AG04449 (cell line): ENCODE measurements around the gene RRP7A.
"Not testable (repeated sequence)": the region's sequence is repeated elsewhere in the genome, so short reads cannot be mapped to it uniquely, and the experiment has no call there.

Experiments used
- CTCF ChIA-PET: fragments of 350-600 bp; formaldehyde crosslinking; extraction: SDS; loops from one replicate; lab custom pipeline; 2021; ENCODE audit warnings: antibody characterized with exemption; lab: Yijun Ruan, JAX
- POLR2A ChIA-PET: fragments of 400-600, 350-600 bp; formaldehyde crosslinking; extraction: SDS; loops from one replicate; lab custom pipeline; 2020; ENCODE audit warnings: antibody characterized with exemption, inconsistent platforms; lab: Yijun Ruan, JAX
- DNase-seq: peaks from one replicate; pipeline ENCODE4 v3.0.0-alpha.2; 2010; ENCODE audit warnings: low read depth, low spot score
- H3K4me3 ChIP-seq: 2 replicates; pipeline ENCODE4 v1.5.1; 2011; ENCODE audit warnings: low read depth, mild to moderate bottlenecking, control low read depth, low read length
- TF ChIP-seq, protein P1 (sequence below): IDR thresholded peaks from one replicate; pipeline ENCODE4 v1.5.1; 2011; ENCODE audit warnings: mild to moderate bottlenecking, moderate library complexity, low read length, control low read depth, inconsistent platforms; ENCODE audit not compliant: insufficient read depth; ENCODE audit errors: missing control alignments

The RRP7A gene

DNA sequence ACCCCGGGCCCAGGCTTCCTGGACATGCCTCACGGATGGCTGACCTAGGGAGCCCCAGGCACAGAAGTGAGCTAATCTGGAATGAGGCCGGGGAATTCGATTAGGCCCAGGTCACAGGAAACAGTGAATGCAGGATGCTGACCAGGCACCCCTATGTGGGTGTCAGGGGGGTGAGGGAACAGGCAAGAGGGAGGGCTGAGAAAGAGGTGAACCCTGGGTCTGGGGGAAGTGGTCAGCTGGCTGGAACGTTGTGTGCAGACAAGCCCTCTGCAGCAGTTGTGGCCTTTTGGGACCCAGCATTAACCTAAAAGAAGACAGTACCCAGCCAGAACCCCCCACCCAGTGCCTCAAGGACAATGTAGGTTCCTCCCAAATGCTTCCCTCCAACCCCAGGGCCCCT, 42.3 kb upstream of the RRP7A start:
- CTCF ChIA-PET, result interaction anchor here (1.0 kb wide), 1 partner anchor 10 kb away, joined by 4 read pairs; no protein-coding TSS in a partner anchor
- no peak overlapping the region for H3K4me3 ChIP-seq
- TF ChIP-seq, protein P1, sequence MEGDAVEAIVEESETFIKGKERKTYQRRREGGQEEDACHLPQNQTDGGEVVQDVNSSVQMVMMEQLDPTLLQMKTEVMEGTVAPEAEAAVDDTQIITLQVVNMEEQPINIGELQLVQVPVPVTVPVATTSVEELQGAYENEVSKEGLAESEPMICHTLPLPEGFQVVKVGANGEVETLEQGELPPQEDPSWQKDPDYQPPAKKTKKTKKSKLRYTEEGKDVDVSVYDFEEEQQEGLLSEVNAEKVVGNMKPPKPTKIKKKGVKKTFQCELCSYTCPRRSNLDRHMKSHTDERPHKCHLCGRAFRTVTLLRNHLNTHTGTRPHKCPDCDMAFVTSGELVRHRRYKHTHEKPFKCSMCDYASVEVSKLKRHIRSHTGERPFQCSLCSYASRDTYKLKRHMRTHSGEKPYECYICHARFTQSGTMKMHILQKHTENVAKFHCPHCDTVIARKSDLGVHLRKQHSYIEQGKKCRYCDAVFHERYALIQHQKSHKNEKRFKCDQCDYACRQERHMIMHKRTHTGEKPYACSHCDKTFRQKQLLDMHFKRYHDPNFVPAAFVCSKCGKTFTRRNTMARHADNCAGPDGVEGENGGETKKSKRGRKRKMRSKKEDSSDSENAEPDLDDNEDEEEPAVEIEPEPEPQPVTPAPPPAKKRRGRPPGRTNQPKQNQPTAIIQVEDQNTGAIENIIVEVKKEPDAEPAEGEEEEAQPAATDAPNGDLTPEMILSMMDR, result no peak
- no peak for DNase-seq
- POLR2A ChIA-PET, result no interaction called here

DNA sequence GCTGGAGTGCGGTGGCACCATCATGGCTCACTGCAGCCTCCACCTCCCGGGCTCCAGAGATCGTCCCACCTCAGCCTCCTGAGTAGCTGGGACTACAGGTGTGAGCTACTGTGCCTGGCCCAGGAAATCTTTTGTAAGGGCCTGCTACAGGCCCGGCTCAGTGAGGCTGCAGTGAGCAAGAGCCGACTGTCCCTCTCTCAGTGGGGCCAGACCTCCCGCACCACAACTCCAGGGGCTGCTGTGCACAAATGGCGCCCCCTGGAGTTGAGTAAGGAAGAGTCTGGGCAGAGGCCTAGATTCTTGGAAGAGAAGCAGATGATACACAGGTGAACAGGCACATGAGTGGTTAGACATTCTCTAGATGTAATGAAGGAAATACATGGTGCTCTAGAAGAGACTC, 41.2 kb upstream of the RRP7A start:
- ChIA-PET POLR2A (interaction anchor here (0.7 kb wide), 1 partner anchor 475 kb away, joined by 3 read pairs; no protein-coding TSS in a partner anchor), CTCF (interaction anchor here (0.6 to 1.2 kb wide), 2 partner anchors 16 to 529 kb away, joined by 3 read pairs; no protein-coding TSS in a partner anchor)
- TF ChIP-seq, protein P1, result peak; percentile 21
- DNase-seq, result no peak
- H3K4me3 ChIP-seq, result no peak overlapping the region

DNA sequence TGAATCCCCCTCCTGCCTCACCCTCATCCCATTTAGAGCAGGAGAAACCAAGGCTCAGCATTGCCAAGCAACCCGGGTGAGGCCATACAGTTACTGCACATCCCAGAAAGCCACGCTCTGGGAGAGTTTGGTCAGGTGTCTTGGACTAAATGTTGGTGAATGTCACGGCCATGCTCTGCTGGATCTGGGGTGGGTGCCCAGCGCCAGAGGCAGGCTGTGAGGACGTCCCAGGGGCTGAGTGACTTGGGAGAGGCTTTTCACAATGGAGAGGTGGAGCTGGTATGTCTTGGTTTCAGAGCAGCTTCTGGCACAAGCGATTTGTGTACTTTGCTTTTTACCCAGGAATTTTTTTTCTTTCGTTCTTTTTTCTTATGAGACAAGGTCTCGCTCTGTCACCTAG, 40.8 kb upstream of the RRP7A start:
- no peak overlapping the region for H3K4me3 ChIP-seq
- ChIA-PET POLR2A (no interaction called here), CTCF (interaction anchor here (0.6 to 1.2 kb wide), 3 partner anchors 10 to 530 kb away, joined by 3 to 4 read pairs (median 3); no protein-coding TSS in a partner anchor)
- DNase-seq, result no peak
- TF ChIP-seq, protein P1, result no peak

DNA sequence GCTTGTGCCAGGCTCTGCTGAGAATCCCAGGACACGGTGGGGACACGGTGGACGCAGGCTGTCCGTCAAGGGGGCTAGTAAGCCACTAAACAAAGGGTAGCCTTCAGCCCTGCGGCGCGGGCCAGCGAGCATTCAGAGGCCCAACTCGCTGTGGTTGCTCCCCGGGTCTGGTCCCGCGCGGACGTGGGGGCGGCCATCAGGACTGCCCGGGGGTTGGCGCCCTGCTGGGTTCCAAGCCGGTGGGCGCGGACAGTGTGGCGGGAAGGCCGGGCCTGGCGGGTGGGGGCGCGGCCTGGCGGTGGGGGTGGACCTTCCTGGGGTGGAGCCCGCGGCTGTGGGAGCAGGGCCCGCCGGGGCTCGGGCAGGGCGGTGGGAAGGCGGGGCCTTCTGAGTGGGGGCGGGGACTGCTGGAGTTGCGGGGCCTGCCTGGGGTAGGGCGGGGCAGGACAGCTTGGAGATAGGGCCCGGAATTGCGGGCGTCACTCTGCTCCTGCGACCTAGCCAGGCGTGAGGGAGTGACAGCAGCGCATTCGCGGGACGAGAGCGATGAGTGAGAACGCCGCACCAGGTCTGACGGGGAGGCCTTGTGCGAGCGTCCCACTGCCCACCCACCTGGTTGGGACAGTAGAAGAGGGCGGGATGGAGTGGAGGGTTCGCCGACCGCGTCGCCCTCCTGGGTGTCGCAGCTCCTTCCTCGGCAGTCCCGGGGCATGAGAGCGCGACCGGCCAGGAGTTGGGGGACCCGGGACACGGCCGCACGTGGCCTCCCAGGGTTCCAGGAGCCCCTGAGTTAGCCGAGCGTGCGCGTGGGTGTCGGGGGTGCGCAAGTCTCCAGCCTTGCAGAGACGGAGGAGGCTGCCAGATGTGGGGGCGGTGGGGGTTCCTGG, 34.1 kb upstream of the RRP7A start, which contains the start of gene SERHL2:
Gene SERHL2 (plus strand): TSS at position 482 of the 887 bp plus-strand sequence. CDS start 65 bp downstream, at position 547.
- DNase-seq, result no peak
- POLR2A ChIA-PET, result interaction anchor here (0.6 kb wide), 1 partner anchor 44 kb away, joined by 3 read pairs; no protein-coding TSS in a partner anchor

DNA sequence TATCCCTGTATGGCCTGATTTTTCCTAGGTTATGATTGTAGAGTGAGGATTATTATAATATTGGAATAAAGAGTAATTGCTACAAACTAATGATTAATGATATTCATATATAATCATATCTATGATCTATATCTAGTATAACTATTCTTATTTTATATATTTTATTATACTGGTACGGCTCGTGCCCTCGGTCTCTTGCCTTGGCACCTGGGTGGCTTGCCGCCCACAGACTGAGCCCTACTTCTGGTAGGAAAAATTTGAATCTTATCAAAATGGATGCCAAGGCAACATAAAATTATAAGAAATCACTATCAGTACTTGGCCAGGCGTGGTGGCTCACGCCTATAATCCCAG, 32.7 kb upstream of the RRP7A start:
- POLR2A ChIA-PET, DNase-seq, H3K4me3 ChIP-seq: not testable (repeated sequence)
- CTCF ChIA-PET, result interaction anchor here (1.0 to 1.7 kb wide), 2 partner anchors 9 to 18 kb away, joined by 4 read pairs; no protein-coding TSS in a partner anchor

More for the DNA sequence above, 34.1 kb upstream of the RRP7A start, which contains the start of gene SERHL2:
- TF ChIP-seq, protein P1, result no peak
- CTCF ChIA-PET, result no interaction called here
- H3K4me3 ChIP-seq, result peak within 1 kb of the TSS; percentile 71

DNA sequence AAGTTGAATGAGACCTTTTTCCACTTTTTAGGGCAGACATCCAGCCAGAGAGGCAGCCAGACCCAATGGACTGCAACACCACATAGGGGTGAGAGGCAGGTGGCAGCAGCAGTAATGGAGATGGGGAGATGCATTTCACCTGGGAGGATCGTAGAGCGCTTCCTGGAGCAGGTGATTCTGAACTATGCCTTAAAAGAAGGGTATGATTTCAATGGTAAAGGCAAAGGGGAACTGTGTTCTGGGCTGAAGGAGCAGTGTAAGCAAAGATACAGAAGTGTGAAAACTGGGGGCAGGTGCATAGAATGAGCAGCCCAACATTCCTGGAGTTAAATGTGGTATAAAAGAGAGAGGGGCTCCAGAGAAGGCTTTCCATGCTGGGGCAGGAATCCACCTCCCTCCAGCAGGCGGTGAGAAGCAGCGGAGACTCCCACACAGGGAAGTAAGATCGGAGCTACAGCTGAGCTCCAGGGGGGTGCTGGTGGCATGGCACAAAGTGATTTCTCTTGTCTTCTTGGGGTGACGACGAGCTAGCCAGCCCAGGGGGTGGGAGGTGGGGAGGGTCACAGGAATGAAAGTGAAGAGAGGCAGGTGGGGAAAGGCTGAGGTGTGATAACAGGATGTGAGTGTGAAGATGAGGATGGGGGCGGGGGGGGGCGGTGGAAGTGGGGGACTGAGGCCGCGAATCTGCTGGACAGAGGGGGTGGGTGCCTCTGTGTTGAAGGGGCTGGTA, 29.9 kb upstream of the RRP7A start:
- TF ChIP-seq, protein P1, result no peak
- no peak overlapping the region for H3K4me3 ChIP-seq
- CTCF ChIA-PET, result no interaction called here
- DNase-seq, result no peak
- POLR2A ChIA-PET, result no interaction called here
